Spinal cord (tissue), 10 donors: ENCODE results near the gene ARHGEF1. TPM values are rescaled to one million over a fixed set of nuclear protein-coding genes. Genes with fewer than 3 reads are reported as not detected.

Experiments
- DNase-seq, 6 donors: peaks; one replicate each; pipeline versions ENCODE4 v3.0.0 to v3.0.0-alpha.2; 2013 to 2015; ENCODE audit warnings: low spot score in 6 of 6, low read depth in 4 of 6
- H3K27ac ChIP-seq: one replicate; pipeline ENCODE4 v1.5.1; 2013; ENCODE audit warnings: low read depth, low read length, control low read depth
- H3K27me3 ChIP-seq: one replicate; pipeline ENCODE4 v1.6.1; 2013; ENCODE audit warnings: low read length; ENCODE audit not compliant: control insufficient read depth, insufficient read depth
- H3K36me3 ChIP-seq: one replicate; pipeline ENCODE4 v1.6.1; 2013; ENCODE audit warnings: low read length; ENCODE audit not compliant: control insufficient read depth, insufficient read depth
- H3K4me1 ChIP-seq: one replicate; pipeline ENCODE4 v1.6.1; 2013; ENCODE audit warnings: low read length; ENCODE audit not compliant: control insufficient read depth, insufficient read depth
- H3K4me3 ChIP-seq: one replicate; pipeline ENCODE4 v1.5.1; 2013; ENCODE audit warnings: low read depth, low read length, control low read depth
- H3K9me3 ChIP-seq: one replicate; pipeline ENCODE4 v1.6.1; 2013; ENCODE audit warnings: low read length; ENCODE audit not compliant: control insufficient read depth, insufficient read depth
- WGBS: methylation state at CpG from one replicate; pipeline ENCODE4 v1.1.5; 2013; ENCODE audit warnings: missing lambda C conversion rate; ENCODE audit not compliant: insufficient coverage; 5-methylcytosine and 5-hydroxymethylcytosine counted together
- polyA plus RNA-seq, 2 donors: library from polyadenylated mRNA; unstranded; fragments of 120-200 nt; gene quantifications; one replicate each; pipeline ENCODE4 v1.2.1, GENCODE V29; 2013; ENCODE audit not compliant: insufficient read length in 2 of 2
- total RNA-seq, 2 donors: library from RNA; depleted of rRNA in 1 of 2; stranded (reverse); fragments of 120-200 nt in 1 of 2; fragments of >200 nt in 1 of 2; gene quantifications; one replicate each; pipeline versions ENCODE4 v1.2.3 to v1.2.4, GENCODE V29; 2013 to 2014
- donor health status: healthy.

The ARHGEF1 gene
- total and polyA plus RNA-seq, 4 donors: 17.3 to 113 (median 51.3) TPM

- 42% methylated on average over 21 of the region's 27 CpGs for WGBS
- no peak overlapping the region for H3K27ac ChIP-seq
- peaks cover 16% of the 10 kb centered on the region for H3K4me1 ChIP-seq
- peaks cover 85% of the 10 kb centered on the region for H3K27me3 ChIP-seq
- DNase-seq: no peak
- H3K4me3 ChIP-seq: no peak overlapping the region
- H3K9me3 ChIP-seq: no peaks in the 10 kb centered on the region
- H3K36me3 ChIP-seq: no peaks in the 10 kb centered on the region
Measured at GRCh38 chr19:41915776-41916414, 32.9 kb downstream of the ARHGEF1 start.

GRCh38 chr19:41917676-41918075, 34.7 kb downstream of the ARHGEF1 start:
- H3K4me3 ChIP-seq: no peak overlapping the region
- H3K9me3 ChIP-seq: no peaks in the 10 kb centered on the region
- WGBS: 51% methylated on average over 8 of the region's 12 CpGs
- H3K27me3 ChIP-seq: peaks cover 84% of the 10 kb centered on the region
- peaks cover 17% of the 10 kb centered on the region for H3K4me1 ChIP-seq
- H3K36me3 ChIP-seq: no peaks in the 10 kb centered on the region
- no peak for DNase-seq
- H3K27ac ChIP-seq: no peak overlapping the region

GRCh38 chr19:41918095-41918494, 35.1 kb downstream of the ARHGEF1 start:
- Histone ChIP-seq H3K9me3 (no peaks in the 10 kb centered on the region), H3K27me3 (peaks cover 85% of the 10 kb centered on the region), H3K27ac (no peak overlapping the region), H3K4me1 (peaks cover 13% of the 10 kb centered on the region), H3K36me3 (no peaks in the 10 kb centered on the region), H3K4me3 (no peak overlapping the region)
- DNase-seq: no peak
- 84% methylated on average over 5 of the region's 6 CpGs for WGBS

GRCh38 chr19:41918653-41919244, 35.8 kb downstream of the ARHGEF1 start:
- Histone ChIP-seq H3K27me3 (peaks cover 82% of the 10 kb centered on the region), H3K4me3 (no peak overlapping the region), H3K27ac (no peak overlapping the region), H3K36me3 (no peaks in the 10 kb centered on the region), H3K9me3 (no peaks in the 10 kb centered on the region), H3K4me1 (peaks cover 9% of the 10 kb centered on the region)
- no peak for DNase-seq
- WGBS: 93% methylated on average over 5 of the region's 5 CpGs

GRCh38 chr19:41919948-41920712, 37.1 kb downstream of the ARHGEF1 start:
- no peaks in the 10 kb centered on the region for H3K9me3 ChIP-seq
- no peaks in the 10 kb centered on the region for H3K36me3 ChIP-seq
- H3K4me3 ChIP-seq: no peak overlapping the region
- no peak overlapping the region for H3K27ac ChIP-seq
- DNase-seq: no peak
- H3K27me3 ChIP-seq: peaks cover 83% of the 10 kb centered on the region
- 88% methylated on average over 33 of the region's 33 CpGs for WGBS
- H3K4me1 ChIP-seq: peaks cover 8% of the 10 kb centered on the region

GRCh38 chr19:41920882-41921576, 38.0 kb downstream of the ARHGEF1 start:
- Histone ChIP-seq H3K9me3 (no peaks in the 10 kb centered on the region), H3K4me1 (peaks cover 6% of the 10 kb centered on the region), H3K4me3 (no peak overlapping the region), H3K27me3 (peaks cover 83% of the 10 kb centered on the region), H3K27ac (no peak overlapping the region), H3K36me3 (no peaks in the 10 kb centered on the region)
- no peak for DNase-seq
- WGBS: 4% methylated on average over 24 of the region's 26 CpGs

GRCh38 chr19:41921577-41922576, 38.9 kb downstream of the ARHGEF1 start:
- 8% methylated on average over 19 of the region's 22 CpGs for WGBS
- DNase-seq: no peak

GRCh38 chr19:41922585-41922984, 39.6 kb downstream of the ARHGEF1 start:
- no peak overlapping the region for H3K4me3 ChIP-seq
- WGBS: 2% methylated on average over 11 of the region's 18 CpGs
- peaks cover 84% of the 10 kb centered on the region for H3K27me3 ChIP-seq
- H3K27ac ChIP-seq: no peak overlapping the region
- H3K36me3 ChIP-seq: no peaks in the 10 kb centered on the region
- no peak for DNase-seq
- no peaks in the 10 kb centered on the region for H3K9me3 ChIP-seq
- H3K4me1 ChIP-seq: peaks cover 8% of the 10 kb centered on the region

More at GRCh38 chr19:41921577-41922576, 38.9 kb downstream of the ARHGEF1 start:
- H3K27ac ChIP-seq: no peak overlapping the region
- peaks cover 84% of the 10 kb centered on the region for H3K27me3 ChIP-seq
- peaks cover 6% of the 10 kb centered on the region for H3K4me1 ChIP-seq
- no peak overlapping the region for H3K4me3 ChIP-seq
- H3K36me3 ChIP-seq: no peaks in the 10 kb centered on the region
- H3K9me3 ChIP-seq: no peaks in the 10 kb centered on the region
